AG04449 (cell line): ENCODE measurements around the gene SLX9.

Experiments
- CTCF ChIA-PET: fragments of 350-600 bp; formaldehyde crosslinking; extraction: SDS; loops from one replicate; lab custom pipeline; 2021; ENCODE audit warnings: antibody characterized with exemption; lab: Yijun Ruan, JAX
- POLR2A ChIA-PET: fragments of 400-600, 350-600 bp; formaldehyde crosslinking; extraction: SDS; loops from one replicate; lab custom pipeline; 2020; ENCODE audit warnings: antibody characterized with exemption, inconsistent platforms; lab: Yijun Ruan, JAX
- DNase-seq: peaks from one replicate; pipeline ENCODE4 v3.0.0-alpha.2; 2010; ENCODE audit warnings: low read depth, low spot score
- H3K4me3 ChIP-seq: 2 replicates; pipeline ENCODE4 v1.5.1; 2011; ENCODE audit warnings: low read depth, mild to moderate bottlenecking, control low read depth, low read length
- TF ChIP-seq, protein P1 (sequence below): IDR thresholded peaks from one replicate; pipeline ENCODE4 v1.5.1; 2011; ENCODE audit warnings: mild to moderate bottlenecking, moderate library complexity, low read length, control low read depth, inconsistent platforms; ENCODE audit not compliant: insufficient read depth; ENCODE audit errors: missing control alignments

The SLX9 gene

GRCh38 chr21:44913425-44914175, 26.2 kb upstream of the SLX9 start:
- TF ChIP-seq, protein P1, sequence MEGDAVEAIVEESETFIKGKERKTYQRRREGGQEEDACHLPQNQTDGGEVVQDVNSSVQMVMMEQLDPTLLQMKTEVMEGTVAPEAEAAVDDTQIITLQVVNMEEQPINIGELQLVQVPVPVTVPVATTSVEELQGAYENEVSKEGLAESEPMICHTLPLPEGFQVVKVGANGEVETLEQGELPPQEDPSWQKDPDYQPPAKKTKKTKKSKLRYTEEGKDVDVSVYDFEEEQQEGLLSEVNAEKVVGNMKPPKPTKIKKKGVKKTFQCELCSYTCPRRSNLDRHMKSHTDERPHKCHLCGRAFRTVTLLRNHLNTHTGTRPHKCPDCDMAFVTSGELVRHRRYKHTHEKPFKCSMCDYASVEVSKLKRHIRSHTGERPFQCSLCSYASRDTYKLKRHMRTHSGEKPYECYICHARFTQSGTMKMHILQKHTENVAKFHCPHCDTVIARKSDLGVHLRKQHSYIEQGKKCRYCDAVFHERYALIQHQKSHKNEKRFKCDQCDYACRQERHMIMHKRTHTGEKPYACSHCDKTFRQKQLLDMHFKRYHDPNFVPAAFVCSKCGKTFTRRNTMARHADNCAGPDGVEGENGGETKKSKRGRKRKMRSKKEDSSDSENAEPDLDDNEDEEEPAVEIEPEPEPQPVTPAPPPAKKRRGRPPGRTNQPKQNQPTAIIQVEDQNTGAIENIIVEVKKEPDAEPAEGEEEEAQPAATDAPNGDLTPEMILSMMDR: no peak
- no peak overlapping the region for H3K4me3 ChIP-seq
- ChIA-PET CTCF (interaction anchor here (0.8 kb wide), 1 partner anchor 224 kb away, joined by 4 read pairs; no protein-coding TSS in a partner anchor), POLR2A (no interaction called here)
- DNase-seq: no peak

DNA sequence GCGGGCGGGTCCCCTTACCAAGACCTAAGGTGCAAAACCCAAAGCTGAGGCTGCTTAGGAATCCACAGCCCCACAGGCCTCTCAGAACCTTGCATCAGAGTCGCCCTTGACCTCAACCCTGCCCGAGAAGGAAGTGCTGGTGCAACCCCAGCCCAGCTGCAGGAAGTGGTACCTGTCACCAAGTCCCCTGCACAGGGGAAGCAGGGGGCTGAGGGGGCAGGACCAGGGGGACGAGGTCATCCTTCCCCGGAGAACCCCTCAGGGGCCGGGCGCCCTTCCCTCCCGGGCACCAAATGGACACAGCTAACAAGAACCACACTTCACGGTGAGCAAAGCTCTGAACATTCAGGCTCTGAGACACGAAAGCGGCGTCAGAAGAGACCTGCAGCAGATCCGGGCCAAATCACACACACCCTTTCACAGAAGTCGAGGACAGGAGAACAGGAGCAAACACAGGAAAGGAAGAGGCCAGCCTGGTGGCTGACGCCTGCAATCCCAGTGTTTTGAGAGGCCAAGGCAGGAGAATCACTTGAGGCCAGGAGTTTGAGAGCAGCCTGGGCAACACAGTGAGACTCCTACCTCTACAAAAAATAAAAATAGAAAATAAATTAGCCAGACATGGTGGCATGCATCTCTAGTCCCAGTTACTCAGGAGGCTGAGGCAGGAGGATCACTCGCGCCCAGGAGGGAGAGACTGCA, 25.5 kb upstream of the SLX9 start:
- DNase-seq: no peak
- CTCF ChIA-PET: interaction anchor here (0.8 kb wide), 1 partner anchor 7 kb away, joined by 3 read pairs; no protein-coding TSS in a partner anchor
- TF ChIP-seq, protein P1: no peak
- POLR2A ChIA-PET: no interaction called here
- no peak overlapping the region for H3K4me3 ChIP-seq

DNA sequence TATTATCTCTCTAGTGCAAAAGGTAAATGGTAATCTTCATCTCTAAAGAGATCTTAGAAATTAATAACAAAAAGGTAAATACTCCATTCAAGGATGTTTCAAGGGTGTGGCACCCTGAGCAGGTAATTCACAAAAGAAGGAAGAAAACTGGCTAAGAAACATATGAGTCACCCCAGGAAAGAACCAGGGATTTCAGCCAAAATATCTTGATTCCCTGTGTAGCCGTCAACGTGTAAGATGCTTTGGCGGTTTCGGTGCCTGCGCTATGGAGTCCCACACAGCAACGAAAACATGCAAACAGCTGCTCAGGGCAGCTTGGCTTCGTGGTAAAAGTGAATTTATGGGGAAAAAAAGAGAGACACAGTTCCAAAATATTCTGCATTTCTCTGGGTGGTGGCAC, 22.9 kb upstream of the SLX9 start:
- ChIA-PET CTCF (interaction anchor here (1.2 to 1.6 kb wide), 3 partner anchors 24 to 224 kb away, joined by 3 to 4 read pairs (median 3); no protein-coding TSS in a partner anchor), POLR2A (interaction anchor here (1.8 kb wide), 1 partner anchor 43 kb away, joined by 3 read pairs; the partner anchor contains the start of gene PTTG1IP)
- no peak for DNase-seq
- TF ChIP-seq, protein P1: no peak
- no peak overlapping the region for H3K4me3 ChIP-seq

- DNase-seq: no peak
- CTCF ChIA-PET: interaction anchor here (1.2 to 1.6 kb wide), 2 partner anchors 124 to 223 kb away, joined by 3 to 4 read pairs; no protein-coding TSS in a partner anchor
- POLR2A ChIA-PET: interaction anchor here (1.8 kb wide), 1 partner anchor 44 kb away, joined by 3 read pairs; the partner anchor contains the start of gene PTTG1IP
- no peak overlapping the region for H3K4me3 ChIP-seq
- TF ChIP-seq, protein P1: no peak
Measured at GRCh38 chr21:44917446-44918106, 22.3 kb upstream of the SLX9 start.

DNA sequence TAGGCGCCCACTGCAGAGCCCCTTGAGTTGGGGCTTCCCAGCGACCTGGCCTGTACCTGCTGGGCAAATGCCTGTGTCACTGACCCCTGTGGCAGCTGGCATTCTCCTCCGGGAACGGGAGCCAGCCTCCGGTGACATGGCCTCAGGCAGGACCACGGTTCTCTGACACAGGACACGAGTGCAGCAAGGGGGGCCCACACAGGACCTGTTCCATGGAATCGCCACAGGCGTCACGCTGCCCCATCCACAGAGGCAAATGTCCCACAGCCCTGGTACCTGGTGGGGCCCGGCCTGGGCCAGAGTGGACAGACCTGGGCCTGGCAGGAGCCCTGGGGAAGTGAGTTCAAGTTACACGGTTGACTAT, 21.7 kb upstream of the SLX9 start:
- CTCF ChIA-PET: interaction anchor here (1.6 kb wide), 1 partner anchor 223 kb away, joined by 3 read pairs; no protein-coding TSS in a partner anchor
- H3K4me3 ChIP-seq: no peak overlapping the region
- TF ChIP-seq, protein P1: no peak
- POLR2A ChIA-PET: no interaction called here
- no peak for DNase-seq

DNA sequence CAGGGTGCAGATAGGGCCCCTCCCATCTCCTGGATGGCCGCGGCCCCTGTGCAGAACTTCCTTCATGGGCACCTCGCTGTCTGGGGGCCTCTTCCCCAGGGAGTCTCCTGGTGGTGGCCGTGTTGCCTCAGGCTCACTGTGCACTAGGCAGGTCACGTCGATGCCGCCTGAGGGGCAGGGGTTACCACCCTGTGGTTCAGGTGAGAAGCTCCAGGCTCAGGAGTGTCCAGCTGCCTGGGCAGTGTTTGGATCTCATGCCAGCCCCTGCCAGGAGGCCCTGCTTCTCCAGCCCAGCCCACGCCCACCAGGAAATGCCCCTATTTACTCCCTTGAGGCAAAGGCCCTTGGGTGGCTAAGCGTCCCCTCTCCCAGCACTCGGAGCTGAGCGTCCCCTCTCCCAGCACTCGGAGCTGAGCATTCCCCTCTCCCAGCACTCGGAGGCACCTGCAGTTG, 21.2 kb upstream of the SLX9 start:
- POLR2A ChIA-PET: interaction anchor here (1.2 kb wide), 1 partner anchor 46 kb away, joined by 3 read pairs; no protein-coding TSS in a partner anchor
- CTCF ChIA-PET: no interaction called here
- TF ChIP-seq, protein P1: no peak
- no peak for DNase-seq
- no peak overlapping the region for H3K4me3 ChIP-seq
